ENCODE results near the gene LENG8. TPM values are rescaled to one million over a fixed set of nuclear protein-coding genes. Genes with fewer than 3 reads are reported as not detected.

LENG8 gene
- total RNA-seq, 1 experiment from 2014 or later = 55.5 TPM

DNA sequence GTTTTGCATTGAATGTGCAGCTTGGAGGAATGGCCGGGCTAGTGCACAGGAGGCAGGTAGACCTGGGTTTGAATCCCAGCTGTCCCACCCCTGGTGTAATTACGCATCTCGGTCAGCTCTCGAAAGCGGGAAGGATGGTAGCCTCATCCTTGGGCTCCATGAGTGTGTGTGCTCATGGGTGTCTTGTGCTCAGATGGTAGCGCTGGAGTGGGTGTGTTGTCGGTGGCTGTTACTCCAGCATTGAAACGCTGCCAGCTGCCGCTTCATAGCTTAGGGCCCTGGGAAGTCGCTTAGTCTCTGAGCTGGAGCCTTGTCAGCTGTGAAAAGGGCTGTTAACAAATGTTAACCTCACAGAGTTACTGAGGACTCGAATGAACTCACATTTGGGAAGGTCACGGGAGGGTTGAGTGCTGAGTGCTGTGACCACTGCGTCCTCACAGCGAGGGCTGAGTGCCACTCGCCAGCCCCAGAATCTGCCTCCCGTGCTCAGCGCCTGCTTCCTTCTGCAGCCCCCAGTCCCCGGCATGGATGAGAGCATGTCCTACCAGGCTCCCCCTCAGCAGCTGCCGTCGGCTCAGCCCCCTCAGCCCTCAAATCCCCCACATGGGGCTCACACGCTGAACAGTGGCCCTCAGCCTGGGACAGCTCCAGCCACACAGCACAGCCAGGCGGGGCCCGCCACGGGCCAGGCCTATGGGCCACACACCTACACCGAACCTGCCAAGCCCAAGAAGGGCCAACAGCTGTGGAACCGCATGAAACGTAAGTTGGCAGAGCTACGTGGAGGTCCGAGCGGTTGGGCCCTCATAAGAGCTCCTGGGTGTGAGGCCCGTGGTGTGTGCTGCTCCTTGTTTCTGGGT lies 5.2 kb downstream of the LENG8 start:
- H3K9me2 ChIP-seq (replicated peaks; ENCODE audit: low read length) = no peaks in the 10 kb centered on the region
- H3K79me2 ChIP-seq (ENCODE audit: low read length) = peaks cover 85% of the 10 kb centered on the region
- H3K4me2 ChIP-seq (ENCODE audit: low read length) = no peak overlapping the region
- ATAC-seq = no peak
- peaks cover 19% of the 10 kb centered on the region for H3K4me1 ChIP-seq (ENCODE audit: insufficient read depth, low read length)
- no peak overlapping the region for H3K4me3 ChIP-seq (ENCODE audit: low read length)
- POLR2A ChIA-PET (ENCODE audit: unreplicated experiment) = no interaction called here
- no peak overlapping the region for H3K27ac ChIP-seq (ENCODE audit: low read length)
- H4K20me1 ChIP-seq (ENCODE audit: low read length) = peaks cover 61% of the 10 kb centered on the region
- no peaks in the 10 kb centered on the region for H3K9me3 ChIP-seq (ENCODE audit: low read length)
- no peak overlapping the region for H2AFZ ChIP-seq (ENCODE audit: low read length)
- H3K27me3 ChIP-seq (ENCODE audit: low read length) = no peaks in the 10 kb centered on the region
- H3F3A ChIP-seq (ENCODE audit: low read length, unreplicated experiment) = no peaks in the 10 kb centered on the region
- no TSS peak for BruUV-seq (replicated peaks)
- intact Hi-C loops (cut with micrococcal nuclease) = no loop called here
- no peak for TF ChIP-seq EZH2 (IDR thresholded peaks at IDR 0.05; ENCODE audit: low read length, unreplicated experiment)
- CTCF ChIA-PET = no interaction called here
- H3K36me3 ChIP-seq (ENCODE audit: low read depth, low read length) = peaks cover 73% of the 10 kb centered on the region
- H3K9ac ChIP-seq (ENCODE audit: low read length) = no peak overlapping the region
- no peak for DNase-seq

DNA sequence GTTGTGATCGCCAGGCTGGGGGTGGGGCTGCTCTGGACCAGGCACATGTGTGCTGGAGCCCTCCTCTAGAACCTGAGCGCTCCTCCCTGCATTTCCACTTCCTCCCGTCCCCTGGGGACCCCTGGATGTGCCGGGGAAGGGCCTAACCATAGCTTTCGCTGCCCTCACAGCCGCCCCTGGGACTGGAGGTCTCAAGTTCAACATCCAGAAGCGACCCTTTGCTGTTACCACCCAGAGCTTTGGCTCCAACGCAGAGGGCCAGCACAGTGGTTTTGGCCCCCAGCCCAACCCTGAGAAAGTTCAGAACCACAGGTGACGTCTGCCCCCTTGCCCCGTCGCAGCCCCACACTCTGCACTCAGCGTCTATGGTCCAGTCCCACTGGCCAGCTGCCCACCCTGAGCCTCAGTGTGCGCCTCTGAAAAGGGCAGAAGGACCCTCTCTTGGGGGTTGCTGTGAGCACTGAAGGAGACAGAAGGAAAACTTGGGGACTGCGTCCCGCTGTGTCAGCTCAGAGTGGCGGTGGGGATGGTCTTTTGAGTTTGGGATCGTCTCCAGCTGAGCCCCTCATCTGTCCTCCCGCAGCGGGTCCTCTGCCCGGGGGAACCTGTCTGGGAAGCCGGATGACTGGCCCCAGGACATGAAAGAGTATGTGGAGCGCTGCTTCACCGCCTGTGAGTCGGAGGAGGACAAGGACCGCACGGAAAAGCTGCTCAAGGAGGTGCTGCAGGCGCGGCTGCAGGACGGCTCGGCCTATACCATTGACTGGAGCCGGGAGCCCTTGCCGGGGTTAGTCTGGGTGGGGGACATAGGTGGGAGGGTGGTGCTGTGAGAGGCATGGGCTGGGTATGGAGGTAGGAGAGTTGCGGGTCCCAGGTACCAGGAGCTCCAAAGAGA lies 6.0 kb downstream of the LENG8 start:
- DNase-seq (no peak), ATAC-seq (no peak)
- Histone ChIP-seq H3K9me3 (ENCODE audit: low read length) (no peaks in the 10 kb centered on the region), H4K20me1 (ENCODE audit: low read length) (peaks cover 63% of the 10 kb centered on the region), H3K9me2 (replicated peaks; ENCODE audit: low read length) (no peaks in the 10 kb centered on the region), H3K9ac (ENCODE audit: low read length) (no peak overlapping the region), H3K4me2 (ENCODE audit: low read length) (no peak overlapping the region), H3K79me2 (ENCODE audit: low read length) (peaks cover 84% of the 10 kb centered on the region), H3K4me1 (ENCODE audit: insufficient read depth, low read length) (peaks cover 19% of the 10 kb centered on the region), H3K36me3 (ENCODE audit: low read depth, low read length) (peaks cover 79% of the 10 kb centered on the region), H3K27me3 (ENCODE audit: low read length) (no peaks in the 10 kb centered on the region), H3K27ac (ENCODE audit: low read length) (no peak overlapping the region), H2AFZ (ENCODE audit: low read length) (no peak overlapping the region), H3F3A (ENCODE audit: low read length, unreplicated experiment) (no peaks in the 10 kb centered on the region), H3K4me3 (ENCODE audit: low read length) (no peak overlapping the region)
- no TSS peak for BruUV-seq (replicated peaks)
- TF ChIP-seq EZH2 (IDR thresholded peaks at IDR 0.05; ENCODE audit: low read length, unreplicated experiment) (no peak), EZH2phosphoT487 (IDR thresholded peaks at IDR 0.05; ENCODE audit: borderline replicate concordance, low read length) (no peak)
- TF ChIP-seq, protein P1, sequence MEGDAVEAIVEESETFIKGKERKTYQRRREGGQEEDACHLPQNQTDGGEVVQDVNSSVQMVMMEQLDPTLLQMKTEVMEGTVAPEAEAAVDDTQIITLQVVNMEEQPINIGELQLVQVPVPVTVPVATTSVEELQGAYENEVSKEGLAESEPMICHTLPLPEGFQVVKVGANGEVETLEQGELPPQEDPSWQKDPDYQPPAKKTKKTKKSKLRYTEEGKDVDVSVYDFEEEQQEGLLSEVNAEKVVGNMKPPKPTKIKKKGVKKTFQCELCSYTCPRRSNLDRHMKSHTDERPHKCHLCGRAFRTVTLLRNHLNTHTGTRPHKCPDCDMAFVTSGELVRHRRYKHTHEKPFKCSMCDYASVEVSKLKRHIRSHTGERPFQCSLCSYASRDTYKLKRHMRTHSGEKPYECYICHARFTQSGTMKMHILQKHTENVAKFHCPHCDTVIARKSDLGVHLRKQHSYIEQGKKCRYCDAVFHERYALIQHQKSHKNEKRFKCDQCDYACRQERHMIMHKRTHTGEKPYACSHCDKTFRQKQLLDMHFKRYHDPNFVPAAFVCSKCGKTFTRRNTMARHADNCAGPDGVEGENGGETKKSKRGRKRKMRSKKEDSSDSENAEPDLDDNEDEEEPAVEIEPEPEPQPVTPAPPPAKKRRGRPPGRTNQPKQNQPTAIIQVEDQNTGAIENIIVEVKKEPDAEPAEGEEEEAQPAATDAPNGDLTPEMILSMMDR (conservative IDR thresholded peaks at IDR 0.05; ENCODE audit: low read depth, low read length) = no peak
- intact Hi-C loops (cut with micrococcal nuclease) = no loop called here
- ChIA-PET CTCF (no interaction called here), POLR2A (ENCODE audit: unreplicated experiment) (no interaction called here)

DNA sequence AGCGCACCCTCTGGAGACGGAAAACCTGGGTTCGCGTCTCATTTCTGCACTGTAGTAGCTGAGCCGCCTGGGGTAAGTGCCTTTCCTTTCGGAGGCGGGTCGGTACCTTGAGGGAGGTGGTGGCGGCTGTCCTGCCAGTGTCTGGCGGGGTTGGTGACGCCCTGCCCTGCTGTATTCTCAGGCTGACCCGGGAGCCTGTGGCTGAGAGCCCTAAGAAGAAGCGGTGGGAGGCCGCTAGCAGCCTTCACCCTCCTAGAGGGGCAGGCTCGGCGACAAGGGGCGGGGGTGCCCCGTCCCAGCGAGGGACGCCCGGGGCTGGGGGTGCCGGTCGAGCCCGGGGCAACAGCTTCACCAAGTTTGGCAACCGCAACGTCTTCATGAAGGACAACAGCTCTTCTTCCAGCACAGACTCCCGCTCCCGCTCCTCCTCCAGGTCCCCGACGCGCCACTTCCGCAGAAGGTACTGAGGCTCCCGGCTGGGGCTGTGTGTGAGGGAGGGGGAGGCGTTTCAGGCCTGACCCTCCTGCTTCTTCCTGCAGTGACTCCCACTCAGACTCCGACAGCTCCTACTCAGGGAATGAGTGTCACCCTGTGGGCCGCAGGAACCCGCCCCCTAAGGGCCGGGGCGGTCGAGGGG lies 6.9 kb downstream of the LENG8 start:
- BruUV-seq (replicated peaks) = no TSS peak
- no peaks in the 10 kb centered on the region for H3K9me2 ChIP-seq (replicated peaks; ENCODE audit: low read length)
- H3F3A ChIP-seq (ENCODE audit: low read length, unreplicated experiment) = no peaks in the 10 kb centered on the region
- no peak overlapping the region for H3K9ac ChIP-seq (ENCODE audit: low read length)
- ChIA-PET CTCF (no interaction called here), POLR2A (ENCODE audit: unreplicated experiment) (no interaction called here)
- DNase-seq (no peak), ATAC-seq (no peak)
- no peaks in the 10 kb centered on the region for H3K9me3 ChIP-seq (ENCODE audit: low read length)
- peaks cover 10% of the 10 kb centered on the region for H3K4me1 ChIP-seq (ENCODE audit: insufficient read depth, low read length)
- peaks cover 84% of the 10 kb centered on the region for H3K36me3 ChIP-seq (ENCODE audit: low read depth, low read length)
- TF ChIP-seq, protein P1 (conservative IDR thresholded peaks at IDR 0.05; ENCODE audit: low read depth, low read length) = no peak
- no peak overlapping the region for H3K4me3 ChIP-seq (ENCODE audit: low read length)
- no peaks in the 10 kb centered on the region for H3K27me3 ChIP-seq (ENCODE audit: low read length)
- no peak overlapping the region for H2AFZ ChIP-seq (ENCODE audit: low read length)
- intact Hi-C loops (cut with micrococcal nuclease) = no loop called here
- no peak overlapping the region for H3K4me2 ChIP-seq (ENCODE audit: low read length)
- H3K27ac ChIP-seq (ENCODE audit: low read length) = no peak overlapping the region
- H4K20me1 ChIP-seq (ENCODE audit: low read length) = peaks cover 56% of the 10 kb centered on the region
- H3K79me2 ChIP-seq (ENCODE audit: low read length) = peaks cover 81% of the 10 kb centered on the region

Data from PC-3 (cell line).